CD4-positive, alpha-beta T cell treated with Interferon alpha-2 for 1 hour (primary cell): ENCODE measurements around the gene SPTBN5.
A peak's percentile ranks its signal among the peaks of the same experiment; 100 is the strongest.

ENCODE experiments used
- DNase-seq, 2 donors: peaks; one replicate each; pipeline ENCODE4 v3.0.0-alpha.2; 2020 to 2022

The SPTBN5 gene

GRCh38 chr15:41926185-41927056 lies 32.6 kb upstream of the SPTBN5 start:
- DNase-seq: peak in 1 of 2 donors; percentile 23

- DNase-seq: no peak
Observed at GRCh38 chr15:41925086-41925608, 31.3 kb upstream of the SPTBN5 start.

GRCh38 chr15:41923401-41923997 lies 29.6 kb upstream of the SPTBN5 start:
- DNase-seq: no peak

- DNase-seq: no peak
Observed at GRCh38 chr15:41922353-41922752, 28.5 kb upstream of the SPTBN5 start.

- no peak for DNase-seq
Observed at GRCh38 chr15:41921639-41922038, 27.8 kb upstream of the SPTBN5 start.

- no peak for DNase-seq
Observed at GRCh38 chr15:41921167-41921566, 27.3 kb upstream of the SPTBN5 start.

GRCh38 chr15:41919954-41920538 lies 26.2 kb upstream of the SPTBN5 start:
- DNase-seq: no peak

- no peak for DNase-seq
Observed at GRCh38 chr15:41919201-41919820, 25.5 kb upstream of the SPTBN5 start.

GRCh38 chr15:41918506-41919126 lies 24.8 kb upstream of the SPTBN5 start:
- DNase-seq: no peak

GRCh38 chr15:41917767-41918430 lies 24.0 kb upstream of the SPTBN5 start:
- DNase-seq: no peak

GRCh38 chr15:41915255-41915994 lies 21.6 kb upstream of the SPTBN5 start:
- DNase-seq: no peak

- no peak for DNase-seq
Observed at GRCh38 chr15:41914411-41914810, 20.6 kb upstream of the SPTBN5 start.

GRCh38 chr15:41913256-41913655 lies 19.4 kb upstream of the SPTBN5 start:
- no peak for DNase-seq

- no peak for DNase-seq
Observed at GRCh38 chr15:41911691-41912345, 18.0 kb upstream of the SPTBN5 start.

GRCh38 chr15:41908736-41909461 lies 15.0 kb upstream of the SPTBN5 start:
- no peak for DNase-seq

- DNase-seq: no peak
Observed at GRCh38 chr15:41907141-41907540, 13.3 kb upstream of the SPTBN5 start.

- no peak for DNase-seq
Observed at GRCh38 chr15:41906608-41907007, 12.8 kb upstream of the SPTBN5 start.

- DNase-seq: no peak
Observed at GRCh38 chr15:41905036-41905793, 11.4 kb upstream of the SPTBN5 start.

GRCh38 chr15:41904541-41905005 lies 10.7 kb upstream of the SPTBN5 start:
- peak; percentile 68 to 81 for DNase-seq
